Ishikawa (cell line): Measurements from ENCODE around the gene DDHD1.

Experiments
- CEBPB ChIP-seq: IDR thresholded peaks from 2 replicates; pipeline ENCODE4 v1.6.1; 2012
- CREB1 ChIP-seq: IDR thresholded peaks from 2 replicates; pipeline ENCODE4 v1.6.1; 2012; ENCODE audit warnings: low read depth
- EGR1 ChIP-seq: IDR thresholded peaks from 2 replicates; pipeline ENCODE4 v1.6.1; 2012
- EP300 ChIP-seq: IDR thresholded peaks from 2 replicates; pipeline ENCODE4 v1.6.1; 2012; ENCODE audit warnings: borderline replicate concordance
- FOXM1 ChIP-seq: IDR thresholded peaks from 2 replicates; pipeline ENCODE4 v1.6.1; 2012; ENCODE audit warnings: low read depth, borderline replicate concordance
- MAX ChIP-seq: IDR thresholded peaks from 2 replicates; pipeline ENCODE4 v1.6.1; 2012
- NFIC ChIP-seq: IDR thresholded peaks from 2 replicates; pipeline ENCODE4 v1.6.1; 2012
- RAD21 ChIP-seq: IDR thresholded peaks from 2 replicates; pipeline ENCODE4 v1.6.1; 2012; ENCODE audit warnings: low read depth
- TAF1 ChIP-seq: IDR thresholded peaks from 2 replicates; pipeline ENCODE4 v1.6.1; 2012; ENCODE audit warnings: low read depth, mild to moderate bottlenecking
- TCF12 ChIP-seq: IDR thresholded peaks from 2 replicates; pipeline ENCODE4 v1.6.1; 2012; ENCODE audit warnings: low read depth
- TEAD4 ChIP-seq: IDR thresholded peaks from 2 replicates; pipeline ENCODE4 v1.6.1; 2012
- YY1 ChIP-seq: IDR thresholded peaks from 2 replicates; pipeline ENCODE4 v1.6.1; 2012; ENCODE audit warnings: low read depth
- ZBTB7A ChIP-seq: IDR thresholded peaks from 2 replicates; pipeline ENCODE4 v1.6.1; 2012; ENCODE audit warnings: low read depth
- TF ChIP-seq, protein P1 (sequence below): IDR thresholded peaks from 2 replicates; pipeline ENCODE4 v1.6.1; 2012; ENCODE audit warnings: low read depth, mild to moderate bottlenecking
- TF ChIP-seq, protein P2 (sequence below): IDR thresholded peaks from 2 replicates; pipeline ENCODE4 v1.6.1; 2012

DDHD1 gene

DNA sequence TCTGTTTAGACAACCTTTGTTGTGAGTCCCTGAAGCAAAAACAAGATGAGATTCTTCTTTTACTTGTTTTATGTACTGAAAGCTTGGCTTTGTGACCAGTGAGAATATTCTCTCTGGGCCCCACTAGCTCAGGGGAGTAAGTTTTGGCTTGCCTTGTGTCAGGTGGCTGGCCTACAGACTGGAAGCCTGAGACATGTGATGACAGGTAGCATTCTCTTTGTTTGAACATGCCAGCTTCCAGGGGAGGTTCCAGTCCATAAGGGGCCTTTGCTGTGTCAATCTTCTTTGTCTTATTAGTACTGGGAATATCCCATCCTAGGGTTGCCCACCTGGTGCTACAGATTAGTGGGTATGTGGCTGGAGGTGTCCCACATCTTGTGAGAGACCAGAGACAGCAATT lies 136.2 kb downstream of the DDHD1 start:
- no peak for TF ChIP-seq RAD21
- no peak for TF ChIP-seq NFIC
- TF ChIP-seq TCF12, result no peak
- no peak for TF ChIP-seq TAF1
- TF ChIP-seq ZBTB7A, result no peak
- no peak for TF ChIP-seq CEBPB
- TF ChIP-seq, protein P1, sequence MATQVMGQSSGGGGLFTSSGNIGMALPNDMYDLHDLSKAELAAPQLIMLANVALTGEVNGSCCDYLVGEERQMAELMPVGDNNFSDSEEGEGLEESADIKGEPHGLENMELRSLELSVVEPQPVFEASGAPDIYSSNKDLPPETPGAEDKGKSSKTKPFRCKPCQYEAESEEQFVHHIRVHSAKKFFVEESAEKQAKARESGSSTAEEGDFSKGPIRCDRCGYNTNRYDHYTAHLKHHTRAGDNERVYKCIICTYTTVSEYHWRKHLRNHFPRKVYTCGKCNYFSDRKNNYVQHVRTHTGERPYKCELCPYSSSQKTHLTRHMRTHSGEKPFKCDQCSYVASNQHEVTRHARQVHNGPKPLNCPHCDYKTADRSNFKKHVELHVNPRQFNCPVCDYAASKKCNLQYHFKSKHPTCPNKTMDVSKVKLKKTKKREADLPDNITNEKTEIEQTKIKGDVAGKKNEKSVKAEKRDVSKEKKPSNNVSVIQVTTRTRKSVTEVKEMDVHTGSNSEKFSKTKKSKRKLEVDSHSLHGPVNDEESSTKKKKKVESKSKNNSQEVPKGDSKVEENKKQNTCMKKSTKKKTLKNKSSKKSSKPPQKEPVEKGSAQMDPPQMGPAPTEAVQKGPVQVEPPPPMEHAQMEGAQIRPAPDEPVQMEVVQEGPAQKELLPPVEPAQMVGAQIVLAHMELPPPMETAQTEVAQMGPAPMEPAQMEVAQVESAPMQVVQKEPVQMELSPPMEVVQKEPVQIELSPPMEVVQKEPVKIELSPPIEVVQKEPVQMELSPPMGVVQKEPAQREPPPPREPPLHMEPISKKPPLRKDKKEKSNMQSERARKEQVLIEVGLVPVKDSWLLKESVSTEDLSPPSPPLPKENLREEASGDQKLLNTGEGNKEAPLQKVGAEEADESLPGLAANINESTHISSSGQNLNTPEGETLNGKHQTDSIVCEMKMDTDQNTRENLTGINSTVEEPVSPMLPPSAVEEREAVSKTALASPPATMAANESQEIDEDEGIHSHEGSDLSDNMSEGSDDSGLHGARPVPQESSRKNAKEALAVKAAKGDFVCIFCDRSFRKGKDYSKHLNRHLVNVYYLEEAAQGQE, result no peak
- TF ChIP-seq MAX, result no peak
- no peak for TF ChIP-seq CREB1
- TF ChIP-seq, protein P2, sequence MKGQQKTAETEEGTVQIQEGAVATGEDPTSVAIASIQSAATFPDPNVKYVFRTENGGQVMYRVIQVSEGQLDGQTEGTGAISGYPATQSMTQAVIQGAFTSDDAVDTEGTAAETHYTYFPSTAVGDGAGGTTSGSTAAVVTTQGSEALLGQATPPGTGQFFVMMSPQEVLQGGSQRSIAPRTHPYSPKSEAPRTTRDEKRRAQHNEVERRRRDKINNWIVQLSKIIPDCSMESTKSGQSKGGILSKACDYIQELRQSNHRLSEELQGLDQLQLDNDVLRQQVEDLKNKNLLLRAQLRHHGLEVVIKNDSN, result no peak
- no peak for TF ChIP-seq EP300
- no peak for TF ChIP-seq FOXM1
- TF ChIP-seq EGR1, result no peak
- no peak for TF ChIP-seq TEAD4
- TF ChIP-seq YY1, result no peak

DNA sequence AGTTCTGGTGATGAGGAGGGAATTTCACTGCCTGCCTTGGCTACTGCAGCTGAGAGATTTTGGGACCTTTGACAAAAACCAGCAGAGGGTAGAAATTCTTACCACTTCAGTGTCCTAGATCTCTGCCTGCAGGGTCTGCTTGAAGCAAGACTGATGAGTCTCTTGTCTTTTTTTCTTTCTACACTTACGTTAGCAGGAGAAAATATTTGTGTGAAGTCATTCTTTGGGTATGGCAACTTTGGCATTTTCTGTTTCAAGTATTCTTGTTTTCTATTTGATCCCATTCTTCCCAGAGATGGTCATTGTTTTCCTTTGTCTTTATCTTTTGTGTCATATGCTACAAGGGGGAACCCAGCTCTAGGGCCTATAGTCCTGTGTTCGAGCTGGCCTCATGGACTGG lies 136.6 kb downstream of the DDHD1 start:
- TF ChIP-seq CREB1, result no peak
- TF ChIP-seq EGR1, result no peak
- TF ChIP-seq MAX, result no peak

- TF ChIP-seq TAF1 (no peak), EGR1 (no peak), TEAD4 (peak; percentile 94), MAX (peak; percentile 31; the same call in 1 of the 2 replicates), YY1 (no peak), EP300 (peak; percentile 14; the same call in 1 of the 2 replicates)
Measured at GRCh38 chr14:53011053-53011462, 142.1 kb downstream of the DDHD1 start.

- TF ChIP-seq TAF1, result no peak
- TF ChIP-seq, protein P1, result no peak
- TF ChIP-seq ZBTB7A, result no peak
- TF ChIP-seq EP300, result no peak
- no peak for TF ChIP-seq YY1
- no peak for TF ChIP-seq CEBPB
- TF ChIP-seq RAD21, result no peak
- no peak for TF ChIP-seq CREB1
- TF ChIP-seq MAX, result no peak
- no peak for TF ChIP-seq FOXM1
- no peak for TF ChIP-seq NFIC
- TF ChIP-seq EGR1, result no peak
Measured at GRCh38 chr14:53010193-53011040, 142.7 kb downstream of the DDHD1 start.

GRCh38 chr14:53006931-53007562 lies 146.1 kb downstream of the DDHD1 start:
- TF ChIP-seq RAD21, result no peak
- no peak for TF ChIP-seq CEBPB
- no peak for TF ChIP-seq TEAD4
- TF ChIP-seq, protein P2, result no peak
- TF ChIP-seq ZBTB7A, result no peak
- no peak for TF ChIP-seq MAX
- no peak for TF ChIP-seq FOXM1
